ENCODE measurements around the gene CLEC4C.

Gene CLEC4C

GRCh38 chr12:7723926-7724325, 23.2 kb downstream of the CLEC4C start:
- DNase-seq (ENCODE audit: low spot score) = no peak

GRCh38 chr12:7719946-7720730, 27.0 kb downstream of the CLEC4C start:
- no peak for DNase-seq (ENCODE audit: low spot score)

GRCh38 chr12:7716381-7716780, 30.8 kb downstream of the CLEC4C start:
- peak; percentile 74 for DNase-seq (ENCODE audit: low spot score)

- no peak for DNase-seq (ENCODE audit: low spot score)
Observed at GRCh38 chr12:7712841-7713442, 34.2 kb downstream of the CLEC4C start.

- no peak for DNase-seq (ENCODE audit: low spot score)
Observed at GRCh38 chr12:7711133-7711532, 36.0 kb downstream of the CLEC4C start, which contains the start of gene DPPA3. DPPA3 (plus strand) TSS chr12:7711433; CDS start chr12:7711571, 138 bp downstream.

GRCh38 chr12:7709969-7710675, 37.1 kb downstream of the CLEC4C start:
- DNase-seq (ENCODE audit: low spot score) = no peak

- DNase-seq (ENCODE audit: low spot score) = peak; percentile 30
Observed at GRCh38 chr12:7705846-7706245, 41.3 kb downstream of the CLEC4C start.

- no peak for DNase-seq (ENCODE audit: low spot score)
Observed at GRCh38 chr12:7695566-7696197, 51.5 kb downstream of the CLEC4C start, which contains the start of gene GDF3. GDF3 (minus strand) TSS chr12:7695775; CDS start chr12:7695728, 47 bp downstream.

GRCh38 chr12:7695237-7695560, 52.0 kb downstream of the CLEC4C start:
- no peak for DNase-seq (ENCODE audit: low spot score)

GRCh38 chr12:7694556-7695236, 52.5 kb downstream of the CLEC4C start:
- DNase-seq (ENCODE audit: low spot score) = no peak

- DNase-seq (ENCODE audit: low spot score) = no peak
Observed at GRCh38 chr12:7693793-7694192, 53.4 kb downstream of the CLEC4C start.

GRCh38 chr12:7681535-7681934, 65.6 kb downstream of the CLEC4C start:
- DNase-seq (ENCODE audit: low spot score) = no peak

All from SW480 (cell line).